Activated CD4-positive, alpha-beta T cell treated with anti-CD3 and anti-CD28 coated beads for 48 hours (primary cell): ENCODE results near the gene TIMP2.
"Not testable (repeated sequence)": the region's sequence is repeated elsewhere in the genome, so short reads cannot be mapped to it uniquely, and the experiment has no call there.

ENCODE experiments used
- DNase-seq: peaks from one replicate; pipeline ENCODE4 v3.0.0-alpha.2; 2020

The TIMP2 gene

GRCh38 chr17:78929908-78930775, 5.0 kb upstream of the TIMP2 start:
- no peak for DNase-seq

GRCh38 chr17:78925662-78926555, 722 bp upstream of the TIMP2 start:
- DNase-seq = no peak

- DNase-seq = peak; percentile 14
Observed at GRCh38 chr17:78924481-78925151, 571 bp downstream of the TIMP2 start.

- DNase-seq = peak; percentile 64
Observed at GRCh38 chr17:78923660-78924453, 1.3 kb downstream of the TIMP2 start.

GRCh38 chr17:78922816-78923498, 2.2 kb downstream of the TIMP2 start:
- no peak for DNase-seq

- no peak for DNase-seq
Observed at GRCh38 chr17:78921437-78921971, 3.7 kb downstream of the TIMP2 start.

- DNase-seq = no peak
Observed at GRCh38 chr17:78920528-78920927, 4.7 kb downstream of the TIMP2 start.

GRCh38 chr17:78919861-78920450, 5.2 kb downstream of the TIMP2 start:
- no peak for DNase-seq

GRCh38 chr17:78918979-78919378, 6.2 kb downstream of the TIMP2 start:
- DNase-seq = no peak

GRCh38 chr17:78917451-78918275, 7.5 kb downstream of the TIMP2 start:
- no peak for DNase-seq

GRCh38 chr17:78915872-78916632, 9.1 kb downstream of the TIMP2 start:
- DNase-seq = peak; percentile 38

- no peak for DNase-seq
Observed at GRCh38 chr17:78913115-78913514, 12.1 kb downstream of the TIMP2 start.

GRCh38 chr17:78912082-78912481, 13.1 kb downstream of the TIMP2 start:
- no peak for DNase-seq

GRCh38 chr17:78911543-78911942, 13.6 kb downstream of the TIMP2 start:
- not testable (repeated sequence) for DNase-seq

GRCh38 chr17:78910497-78911284, 14.5 kb downstream of the TIMP2 start:
- DNase-seq = no peak

- no peak for DNase-seq
Observed at GRCh38 chr17:78908426-78908825, 16.8 kb downstream of the TIMP2 start.

GRCh38 chr17:78905541-78905940, 19.6 kb downstream of the TIMP2 start:
- no peak for DNase-seq

GRCh38 chr17:78905116-78905515, 20.1 kb downstream of the TIMP2 start:
- DNase-seq = no peak
